22Rv1 (cell line): ENCODE measurements around the gene CASP10.

Experiments used
- ZFX ChIP-seq: fragments of 450-650 bp; IDR thresholded peaks from 2 replicates; pipeline ENCODE4 v1.6.1; 2017; ENCODE audit warnings: antibody characterized with exemption, borderline replicate concordance
- TF ChIP-seq, protein P1 (sequence below): fragments of 450-650 bp; IDR thresholded peaks from 2 replicates; pipeline ENCODE4 v1.5.1; 2017; ENCODE audit warnings: mild to moderate bottlenecking

DNA sequence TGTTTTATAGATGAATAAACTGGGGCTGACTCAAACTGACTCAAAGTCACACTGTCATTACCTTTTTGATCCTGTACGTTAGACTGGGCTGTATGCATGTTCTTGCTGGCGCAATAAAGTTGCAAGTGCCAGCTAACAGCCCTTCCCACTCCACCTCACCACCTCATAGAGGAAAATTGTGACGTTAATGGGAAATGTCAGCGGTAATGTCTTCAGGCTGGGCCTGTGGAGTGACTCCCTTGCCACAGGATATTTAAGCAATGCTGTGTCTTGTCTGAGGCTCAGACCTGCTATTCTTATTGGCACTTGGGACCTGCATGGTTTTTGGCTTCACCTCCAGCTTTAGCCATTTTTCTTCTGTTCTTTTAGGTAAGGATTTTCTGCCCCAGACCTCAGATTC, 25.2 kb upstream of the CASP10 start:
- TF ChIP-seq, protein P1, sequence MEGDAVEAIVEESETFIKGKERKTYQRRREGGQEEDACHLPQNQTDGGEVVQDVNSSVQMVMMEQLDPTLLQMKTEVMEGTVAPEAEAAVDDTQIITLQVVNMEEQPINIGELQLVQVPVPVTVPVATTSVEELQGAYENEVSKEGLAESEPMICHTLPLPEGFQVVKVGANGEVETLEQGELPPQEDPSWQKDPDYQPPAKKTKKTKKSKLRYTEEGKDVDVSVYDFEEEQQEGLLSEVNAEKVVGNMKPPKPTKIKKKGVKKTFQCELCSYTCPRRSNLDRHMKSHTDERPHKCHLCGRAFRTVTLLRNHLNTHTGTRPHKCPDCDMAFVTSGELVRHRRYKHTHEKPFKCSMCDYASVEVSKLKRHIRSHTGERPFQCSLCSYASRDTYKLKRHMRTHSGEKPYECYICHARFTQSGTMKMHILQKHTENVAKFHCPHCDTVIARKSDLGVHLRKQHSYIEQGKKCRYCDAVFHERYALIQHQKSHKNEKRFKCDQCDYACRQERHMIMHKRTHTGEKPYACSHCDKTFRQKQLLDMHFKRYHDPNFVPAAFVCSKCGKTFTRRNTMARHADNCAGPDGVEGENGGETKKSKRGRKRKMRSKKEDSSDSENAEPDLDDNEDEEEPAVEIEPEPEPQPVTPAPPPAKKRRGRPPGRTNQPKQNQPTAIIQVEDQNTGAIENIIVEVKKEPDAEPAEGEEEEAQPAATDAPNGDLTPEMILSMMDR, result no peak
- no peak for TF ChIP-seq ZFX
